T-helper 1 cell (primary cell): Measurements from ENCODE around the gene GPR137B.
"Not testable (repeated sequence)": the region's sequence is repeated elsewhere in the genome, so short reads cannot be mapped to it uniquely, and the experiment has no call there.

Experiments used
- DNase-seq, 5 donors: peaks; one replicate each; pipeline ENCODE4 v3.0.0-alpha.2; 2012 to 2020

GPR137B gene

DNA sequence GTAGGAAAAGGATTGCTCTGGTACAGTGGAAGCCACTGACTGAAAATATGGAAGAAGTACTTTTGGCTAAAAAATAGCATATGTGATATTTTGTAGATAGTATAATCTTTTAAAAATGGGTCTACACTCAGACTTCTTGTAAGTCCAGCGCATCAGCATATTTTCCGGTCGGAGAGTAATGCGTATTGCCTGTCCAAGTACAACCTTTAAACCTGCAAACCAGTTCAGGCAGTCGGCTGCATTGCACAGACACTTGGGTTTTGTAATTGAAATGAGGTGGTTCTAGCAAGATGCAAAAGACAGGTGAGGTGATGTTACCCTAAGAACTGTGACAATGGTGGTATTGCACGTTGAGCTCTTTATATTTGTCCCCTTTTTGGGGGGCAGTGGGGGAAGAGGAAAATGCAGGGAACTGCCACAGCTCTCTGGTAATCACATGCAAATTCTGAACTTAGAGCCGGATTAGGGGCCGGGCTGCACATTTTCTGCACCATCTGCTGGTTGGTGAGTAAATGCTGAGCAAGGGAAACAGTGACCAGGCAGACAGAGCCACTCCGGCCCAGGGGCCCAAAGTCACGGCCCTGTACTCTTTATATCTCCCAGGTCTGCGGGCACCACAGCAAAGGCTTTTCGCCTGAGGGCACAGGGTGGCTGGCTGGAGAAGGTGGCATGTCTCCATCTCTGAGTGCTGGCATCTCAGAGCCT, 2.3 kb downstream of the GPR137B start:
- no peak for DNase-seq

DNA sequence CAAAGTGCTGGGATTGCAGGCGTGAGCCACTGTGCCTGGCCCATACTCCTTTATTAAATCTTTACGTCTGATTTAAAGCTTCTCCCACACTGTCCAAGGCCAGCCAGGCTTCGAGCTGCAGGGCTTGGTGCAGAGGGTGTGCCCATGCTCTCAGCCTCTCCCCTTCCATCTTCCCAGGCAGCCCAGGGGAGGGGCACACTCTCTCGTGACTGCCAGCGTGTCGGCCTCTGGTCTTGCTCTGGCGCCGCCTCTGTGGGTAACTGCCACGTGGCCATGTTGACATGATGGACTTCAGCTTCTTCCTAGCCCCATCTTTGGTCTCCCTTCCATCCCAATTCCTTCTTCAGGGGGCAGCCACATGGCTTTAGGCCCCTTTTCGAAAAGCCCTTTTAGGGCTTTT, 4.7 kb downstream of the GPR137B start:
- no peak for DNase-seq

- no peak for DNase-seq
These were observed 5.5 kb downstream of the GPR137B start for GRCh38 chr1:236147521-236148469.

GRCh38 chr1:236148470-236148845, 6.1 kb downstream of the GPR137B start:
- no peak for DNase-seq

- no peak for DNase-seq
These were observed 6.8 kb downstream of the GPR137B start for GRCh38 chr1:236149003-236149595.

GRCh38 chr1:236149696-236150228, 7.4 kb downstream of the GPR137B start:
- DNase-seq = no peak

DNA sequence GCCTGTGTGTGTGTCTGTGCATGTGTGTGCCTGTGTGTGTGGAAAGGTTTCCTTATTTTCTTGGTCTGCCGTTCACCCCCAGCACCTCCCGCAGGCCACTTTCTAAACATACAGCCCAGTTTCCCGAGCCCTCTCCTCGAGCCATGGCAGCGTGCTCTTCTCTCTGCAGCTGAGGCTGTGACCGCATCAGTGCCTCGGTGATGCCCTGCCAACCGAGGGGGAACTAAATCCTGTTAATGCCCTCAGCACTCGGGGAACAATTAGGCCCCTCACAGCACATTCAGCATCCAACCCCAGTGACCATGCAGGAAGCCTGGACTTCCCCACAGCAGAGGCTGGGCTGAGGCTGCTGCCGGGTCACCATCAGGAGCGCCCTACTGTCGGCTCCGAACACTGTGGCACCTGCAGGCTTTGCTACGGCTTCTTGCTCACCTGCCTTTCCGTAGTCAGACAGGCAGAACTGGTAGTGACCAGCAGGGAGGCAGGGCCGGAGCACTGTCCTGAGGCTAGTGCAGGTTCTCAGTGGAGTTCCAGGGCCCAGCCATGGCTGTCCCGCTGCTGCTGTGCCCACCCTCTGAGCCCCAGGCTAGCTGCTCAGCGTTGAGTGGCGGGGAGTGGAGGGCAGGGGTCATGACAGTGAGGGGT, 8.1 kb downstream of the GPR137B start:
- DNase-seq = no peak

DNA sequence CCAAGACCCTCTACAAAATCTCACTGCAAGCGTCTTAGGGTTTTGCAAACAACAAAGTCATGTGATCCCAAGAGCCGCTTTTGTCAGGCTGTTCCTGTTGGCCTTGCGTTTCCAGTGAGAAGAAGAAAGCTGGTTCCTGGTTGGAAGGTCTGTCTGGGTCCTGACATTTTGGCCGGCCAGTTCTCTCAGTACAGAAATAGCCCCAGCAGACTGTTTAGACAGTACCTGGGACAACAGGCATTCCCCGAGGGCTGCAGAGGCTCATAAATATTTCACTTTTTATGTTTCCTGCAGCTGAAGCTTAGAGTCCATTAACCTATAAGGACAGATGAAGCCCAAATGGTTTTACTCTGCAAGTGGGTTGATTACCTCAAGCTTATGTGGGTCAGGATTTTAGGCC, 8.6 kb downstream of the GPR137B start:
- no peak for DNase-seq

DNA sequence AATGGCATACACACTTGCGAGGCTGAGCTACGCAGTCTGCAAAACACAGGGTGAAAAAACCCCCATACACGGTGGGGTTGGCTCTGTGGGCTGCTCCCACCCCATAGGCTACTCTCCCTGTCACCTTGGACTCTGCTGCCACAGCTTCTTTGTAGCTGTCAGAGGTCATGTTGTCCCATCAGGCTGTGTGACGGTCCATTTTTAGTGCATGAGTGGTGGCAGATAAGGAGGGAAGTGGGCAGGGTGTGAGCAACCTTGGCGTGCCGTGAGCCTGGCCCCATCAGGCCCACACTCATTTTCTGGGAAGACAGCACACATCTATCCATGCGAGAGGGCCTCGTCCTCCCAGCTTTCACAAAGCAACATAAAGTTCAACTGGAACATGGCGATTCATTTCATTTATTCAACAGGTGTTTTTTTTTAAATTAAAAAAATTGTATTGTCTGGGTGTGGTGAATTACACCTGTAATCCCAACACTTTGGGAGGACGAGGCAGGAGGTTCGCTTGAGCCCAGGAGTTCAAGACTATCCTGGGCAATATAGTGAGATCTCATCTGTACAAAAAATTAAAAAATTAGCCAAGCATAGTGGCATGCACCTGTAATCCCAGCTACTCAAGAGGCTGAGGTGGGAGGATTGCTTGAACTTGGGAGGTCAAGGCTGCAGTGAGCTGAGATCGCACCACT, 9.5 kb downstream of the GPR137B start:
- DNase-seq = no peak

GRCh38 chr1:236154126-236154525, 11.8 kb downstream of the GPR137B start:
- DNase-seq = no peak

GRCh38 chr1:236154671-236155398, 12.5 kb downstream of the GPR137B start:
- no peak for DNase-seq

DNA sequence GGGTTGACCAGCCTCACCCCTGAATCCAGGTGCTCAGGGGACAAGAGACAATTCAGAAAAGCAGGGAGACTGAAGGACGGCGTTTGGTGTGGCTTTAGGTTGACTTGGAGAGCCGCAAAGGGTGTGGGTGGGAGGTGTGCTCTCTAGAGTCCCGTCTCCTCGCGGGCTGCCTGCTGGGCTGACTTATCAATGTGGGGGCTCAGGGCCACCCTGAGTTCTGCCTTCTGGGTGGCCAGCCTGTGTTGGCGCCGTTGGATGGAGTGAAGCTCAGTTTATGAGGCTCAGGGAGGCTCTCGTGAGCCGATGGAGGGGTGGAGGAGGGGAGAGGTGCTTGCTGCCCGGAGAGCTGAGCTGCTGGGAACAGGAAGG, 13.0 kb downstream of the GPR137B start:
- DNase-seq = no peak

DNA sequence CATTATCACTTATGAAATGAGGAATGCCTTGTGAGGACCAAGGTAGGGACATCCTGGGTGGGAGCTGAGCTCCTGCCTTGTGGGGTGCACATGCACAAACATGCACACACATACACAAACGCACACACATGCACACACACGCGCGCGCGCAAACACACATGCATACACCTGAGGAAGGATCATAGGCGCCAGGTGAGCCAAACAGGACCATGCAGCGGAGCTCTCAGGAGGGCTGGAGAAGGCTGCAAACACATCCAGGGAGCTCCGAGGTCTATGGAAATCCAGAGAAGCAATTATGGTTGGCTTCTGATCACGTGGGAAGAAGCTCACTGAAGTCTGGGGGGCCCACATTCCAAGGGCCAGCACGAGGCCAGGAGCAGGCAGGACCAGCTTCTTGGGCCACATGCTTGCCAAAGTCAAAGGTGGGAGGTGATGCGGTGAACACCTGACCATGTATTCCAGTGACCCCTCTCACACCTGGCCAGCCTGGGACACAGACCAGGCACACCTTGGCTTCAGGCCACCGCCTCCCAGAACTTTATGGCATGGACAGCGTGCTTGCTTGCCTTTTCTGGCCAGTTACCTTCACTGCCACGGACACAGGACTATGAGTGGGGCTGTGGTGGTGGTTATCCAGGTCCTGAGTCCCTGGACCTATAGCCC, 13.6 kb downstream of the GPR137B start:
- no peak for DNase-seq

DNA sequence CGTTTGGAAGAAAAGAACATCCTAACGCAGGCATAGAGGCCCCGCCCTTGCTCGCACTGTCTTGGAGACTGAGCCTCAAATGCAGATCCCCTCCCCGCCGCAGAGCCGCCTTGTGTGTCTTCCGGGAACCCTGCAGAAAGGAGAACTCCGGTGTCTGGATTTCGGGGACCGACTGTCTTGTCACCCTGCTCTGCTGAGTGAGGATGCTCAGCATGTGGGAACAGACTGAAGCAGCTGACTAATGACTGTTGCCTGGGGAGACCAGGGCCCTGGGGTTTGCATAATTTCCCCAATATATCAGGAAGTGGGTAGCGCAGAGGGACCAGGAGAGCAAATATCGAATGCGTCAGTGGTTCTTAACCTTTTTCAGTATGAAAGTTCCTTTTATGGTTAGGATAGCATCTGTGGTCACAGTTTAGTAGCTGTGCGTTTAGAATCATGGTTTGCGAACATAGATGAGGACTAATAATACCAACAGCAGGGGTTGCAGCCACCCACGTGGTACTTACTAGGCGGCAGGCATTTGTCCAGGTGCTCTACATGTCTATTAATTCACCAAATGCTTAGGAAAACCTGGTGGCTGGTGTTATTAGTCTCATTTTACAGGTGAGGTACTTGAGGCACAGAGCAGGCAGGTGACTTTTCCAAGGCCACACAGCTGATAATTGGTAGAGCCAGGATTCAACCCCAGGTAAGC, 14.3 kb downstream of the GPR137B start:
- DNase-seq = peak in 3 of 5 donors; percentile 16 to 53 (median 29)

DNA sequence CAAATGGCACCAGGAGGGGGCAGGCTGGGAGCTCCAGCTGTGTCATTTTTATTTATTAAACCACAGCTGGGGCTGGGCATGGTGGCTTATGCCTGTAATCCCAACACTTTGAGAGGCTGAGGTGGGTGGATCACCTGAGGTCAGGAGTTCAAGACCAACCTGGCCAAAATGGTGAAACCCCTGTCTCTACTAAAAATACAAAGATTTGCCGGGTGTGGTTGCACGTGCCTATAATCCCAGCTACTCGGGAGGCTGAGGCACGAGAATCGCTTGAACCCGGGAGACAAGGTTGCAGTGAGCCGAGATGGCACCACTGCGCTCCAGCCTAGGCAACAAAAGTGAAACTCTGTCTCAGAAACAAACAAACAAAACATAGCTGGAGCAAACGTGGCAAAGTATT, 15.7 kb downstream of the GPR137B start:
- DNase-seq = not testable (repeated sequence)

- no peak for DNase-seq
These were observed 16.4 kb downstream of the GPR137B start for GRCh38 chr1:236158719-236159118.

- no peak for DNase-seq
These were observed 17.6 kb downstream of the GPR137B start for GRCh38 chr1:236159704-236160539.

DNA sequence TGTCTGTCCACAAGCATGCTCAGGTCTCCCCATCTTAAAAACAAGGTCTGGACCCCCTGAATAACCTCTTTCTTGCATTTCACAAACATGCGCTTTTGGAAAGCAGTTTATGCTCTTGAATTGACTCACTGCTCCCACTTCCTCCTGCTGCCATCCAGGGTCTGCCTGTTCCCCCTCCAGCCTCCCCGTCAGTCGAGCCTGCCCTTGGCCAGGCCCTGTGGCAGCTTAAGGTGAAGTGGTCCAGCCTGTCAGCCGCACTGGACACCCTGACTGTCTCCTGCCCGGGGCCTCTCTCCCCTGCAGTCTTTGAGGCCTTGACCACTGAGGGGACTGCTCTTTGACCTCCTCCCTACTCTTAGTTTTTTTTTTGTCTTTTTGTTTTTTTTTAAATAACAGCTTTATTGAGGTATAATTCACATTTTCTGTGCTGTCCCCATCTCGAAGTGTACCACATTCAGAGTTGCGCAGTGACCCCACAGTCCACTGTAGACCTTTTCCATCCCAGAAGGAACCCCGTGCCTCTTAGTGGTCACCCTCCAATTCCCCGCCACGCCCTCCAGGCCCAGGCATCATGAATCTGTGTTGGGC, 18.3 kb downstream of the GPR137B start:
- DNase-seq = no peak

GRCh38 chr1:236161230-236161629, 18.9 kb downstream of the GPR137B start:
- no peak for DNase-seq
